ENCODE results near the gene BTBD19. TPM values are rescaled to one million over a fixed set of nuclear protein-coding genes. Genes with fewer than 3 reads are reported as not detected.

Gene BTBD19
- polyA plus RNA-seq, 1 of the 3 experiments (the other 2 are of a cell fraction), result 36.9 TPM

DNA sequence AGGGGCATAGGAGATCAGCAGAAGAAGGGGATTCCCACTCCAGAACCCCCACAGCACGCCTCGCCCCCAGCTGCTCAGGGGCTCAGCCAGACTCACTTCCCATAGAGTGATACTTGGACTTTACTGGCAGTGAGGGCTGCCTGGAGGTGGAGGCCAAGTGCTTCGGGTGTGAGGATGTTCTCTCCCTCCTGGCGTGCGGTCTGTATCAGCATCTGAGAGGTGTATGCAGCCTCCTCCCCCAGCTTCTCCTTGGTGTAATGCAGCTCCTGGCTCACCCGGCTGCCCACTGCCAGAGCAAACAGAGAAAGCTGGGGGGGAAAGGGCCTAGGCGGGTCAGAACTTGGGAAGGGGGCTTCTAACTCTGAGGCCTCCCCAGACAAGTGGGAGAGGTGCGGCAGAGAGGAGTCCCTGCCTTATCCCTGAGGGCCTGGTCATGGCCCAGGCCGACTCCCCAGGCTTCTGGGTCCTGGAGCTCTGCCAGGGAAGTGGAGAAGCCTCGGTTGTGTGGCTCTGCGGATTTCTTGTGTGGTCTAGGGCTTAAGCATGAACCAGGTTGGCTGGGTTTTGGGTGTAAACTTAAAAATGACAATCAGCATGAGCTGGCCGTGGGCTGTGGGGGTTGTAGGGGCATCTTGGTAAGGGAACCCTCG lies 23.9 kb downstream of the BTBD19 start:
- Histone ChIP-seq H4K20me1 (ENCODE audit: insufficient read depth) (no peaks in the 10 kb centered on the region), H3K4me2 (no peak overlapping the region), H3K27me3 (ENCODE audit: insufficient read depth) (no peaks in the 10 kb centered on the region), H3K27ac (ENCODE audit: low read depth in 2 of 2, low read length in 1 of 2) (no peak overlapping the region), H3K36me3 (replicated peaks in 1 of 2; ENCODE audit: control insufficient read depth in 1 of 2, insufficient read depth in 2 of 2, low read length in 1 of 2) (no peaks in the 10 kb centered on the region), H3K9me3 (no peaks in the 10 kb centered on the region), H3K4me1 (ENCODE audit: control insufficient read depth in 1 of 2, insufficient read depth in 2 of 2, low read depth in 1 of 2, low read length in 1 of 2) (peaks cover 0 to 2% of the 10 kb centered on the region in 2 experiments; a peak in 1 of 4 replicates), H3K9me2 (no peaks in the 10 kb centered on the region), H3K4me3 (ENCODE audit: low read depth in 2 of 2, low read length in 1 of 2) (no peak overlapping the region), H3K9ac (no peak overlapping the region), H2AFZ (ENCODE audit: low read depth) (no peak overlapping the region), H3F3A (replicated peaks; ENCODE audit: insufficient read depth) (no peaks in the 10 kb centered on the region), H3K79me2 (ENCODE audit: insufficient read depth) (no peaks in the 10 kb centered on the region)
- ChIA-PET POLR2A (no interaction called here), CTCF (interaction anchor here (0.9 to 1.7 kb wide), 4 partner anchors 11 to 467 kb away, joined by 4 to 7 read pairs (median 6); partner anchors contain the start of genes HECTD3 and UROD)
- TF ChIP-seq, protein P1, sequence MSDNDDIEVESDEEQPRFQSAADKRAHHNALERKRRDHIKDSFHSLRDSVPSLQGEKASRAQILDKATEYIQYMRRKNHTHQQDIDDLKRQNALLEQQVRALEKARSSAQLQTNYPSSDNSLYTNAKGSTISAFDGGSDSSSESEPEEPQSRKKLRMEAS (IDR thresholded peaks at IDR 0.05; ENCODE audit: low read depth), result no peak
- TF ChIP-seq TAF1 (IDR thresholded peaks at IDR 0.05; ENCODE audit: borderline replicate concordance, low read depth, low read length), result no peak
- no peak for TF ChIP-seq MEF2A (IDR thresholded peaks at IDR 0.05; ENCODE audit: borderline replicate concordance, low read depth)
- no peak for TF ChIP-seq MXI1 (IDR thresholded peaks at IDR 0.05; ENCODE audit: low read depth, low read length)
- no peak for TF ChIP-seq GABPA (IDR thresholded peaks at IDR 0.05; ENCODE audit: low read depth)
- TF ChIP-seq, protein P2, sequence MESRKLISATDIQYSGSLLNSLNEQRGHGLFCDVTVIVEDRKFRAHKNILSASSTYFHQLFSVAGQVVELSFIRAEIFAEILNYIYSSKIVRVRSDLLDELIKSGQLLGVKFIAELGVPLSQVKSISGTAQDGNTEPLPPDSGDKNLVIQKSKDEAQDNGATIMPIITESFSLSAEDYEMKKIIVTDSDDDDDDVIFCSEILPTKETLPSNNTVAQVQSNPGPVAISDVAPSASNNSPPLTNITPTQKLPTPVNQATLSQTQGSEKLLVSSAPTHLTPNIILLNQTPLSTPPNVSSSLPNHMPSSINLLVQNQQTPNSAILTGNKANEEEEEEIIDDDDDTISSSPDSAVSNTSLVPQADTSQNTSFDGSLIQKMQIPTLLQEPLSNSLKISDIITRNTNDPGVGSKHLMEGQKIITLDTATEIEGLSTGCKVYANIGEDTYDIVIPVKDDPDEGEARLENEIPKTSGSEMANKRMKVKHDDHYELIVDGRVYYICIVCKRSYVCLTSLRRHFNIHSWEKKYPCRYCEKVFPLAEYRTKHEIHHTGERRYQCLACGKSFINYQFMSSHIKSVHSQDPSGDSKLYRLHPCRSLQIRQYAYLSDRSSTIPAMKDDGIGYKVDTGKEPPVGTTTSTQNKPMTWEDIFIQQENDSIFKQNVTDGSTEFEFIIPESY (IDR thresholded peaks at IDR 0.05; ENCODE audit: borderline replicate concordance, low read depth), result no peak
- TF ChIP-seq JUND (IDR thresholded peaks at IDR 0.05), result no peak
- TF ChIP-seq TEAD4 (IDR thresholded peaks at IDR 0.05; ENCODE audit: borderline replicate concordance, insufficient read depth), result no peak
- TF ChIP-seq EZH2phosphoT487 (IDR thresholded peaks at IDR 0.05; ENCODE audit: borderline replicate concordance, low read depth), result no peak
- TF ChIP-seq, protein P3, sequence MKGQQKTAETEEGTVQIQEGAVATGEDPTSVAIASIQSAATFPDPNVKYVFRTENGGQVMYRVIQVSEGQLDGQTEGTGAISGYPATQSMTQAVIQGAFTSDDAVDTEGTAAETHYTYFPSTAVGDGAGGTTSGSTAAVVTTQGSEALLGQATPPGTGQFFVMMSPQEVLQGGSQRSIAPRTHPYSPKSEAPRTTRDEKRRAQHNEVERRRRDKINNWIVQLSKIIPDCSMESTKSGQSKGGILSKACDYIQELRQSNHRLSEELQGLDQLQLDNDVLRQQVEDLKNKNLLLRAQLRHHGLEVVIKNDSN (IDR thresholded peaks at IDR 0.05; ENCODE audit: borderline replicate concordance, low read depth), result no peak
- TF ChIP-seq NFIC (IDR thresholded peaks at IDR 0.05; ENCODE audit: borderline replicate concordance), result no peak
- TF ChIP-seq SIN3A (IDR thresholded peaks at IDR 0.05; ENCODE audit: borderline replicate concordance, low read depth, low read length), result no peak
- TF ChIP-seq FOXJ3 (CRISPR knock-in tag; IDR thresholded peaks at IDR 0.05), result no peak
- TF ChIP-seq ELF1 (IDR thresholded peaks at IDR 0.05), result no peak
- TF ChIP-seq SMC3 (IDR thresholded peaks at IDR 0.05; ENCODE audit: low read depth, low read length), result no peak
- TF ChIP-seq FOXM1 (IDR thresholded peaks at IDR 0.05; ENCODE audit: low read depth), result no peak
- TF ChIP-seq, protein P4, sequence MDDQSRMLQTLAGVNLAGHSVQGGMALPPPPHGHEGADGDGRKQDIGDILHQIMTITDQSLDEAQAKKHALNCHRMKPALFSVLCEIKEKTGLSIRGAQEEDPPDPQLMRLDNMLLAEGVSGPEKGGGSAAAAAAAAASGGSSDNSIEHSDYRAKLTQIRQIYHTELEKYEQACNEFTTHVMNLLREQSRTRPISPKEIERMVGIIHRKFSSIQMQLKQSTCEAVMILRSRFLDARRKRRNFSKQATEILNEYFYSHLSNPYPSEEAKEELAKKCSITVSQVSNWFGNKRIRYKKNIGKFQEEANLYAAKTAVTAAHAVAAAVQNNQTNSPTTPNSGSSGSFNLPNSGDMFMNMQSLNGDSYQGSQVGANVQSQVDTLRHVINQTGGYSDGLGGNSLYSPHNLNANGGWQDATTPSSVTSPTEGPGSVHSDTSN (IDR thresholded peaks at IDR 0.05), result no peak
- TF ChIP-seq, protein P5, sequence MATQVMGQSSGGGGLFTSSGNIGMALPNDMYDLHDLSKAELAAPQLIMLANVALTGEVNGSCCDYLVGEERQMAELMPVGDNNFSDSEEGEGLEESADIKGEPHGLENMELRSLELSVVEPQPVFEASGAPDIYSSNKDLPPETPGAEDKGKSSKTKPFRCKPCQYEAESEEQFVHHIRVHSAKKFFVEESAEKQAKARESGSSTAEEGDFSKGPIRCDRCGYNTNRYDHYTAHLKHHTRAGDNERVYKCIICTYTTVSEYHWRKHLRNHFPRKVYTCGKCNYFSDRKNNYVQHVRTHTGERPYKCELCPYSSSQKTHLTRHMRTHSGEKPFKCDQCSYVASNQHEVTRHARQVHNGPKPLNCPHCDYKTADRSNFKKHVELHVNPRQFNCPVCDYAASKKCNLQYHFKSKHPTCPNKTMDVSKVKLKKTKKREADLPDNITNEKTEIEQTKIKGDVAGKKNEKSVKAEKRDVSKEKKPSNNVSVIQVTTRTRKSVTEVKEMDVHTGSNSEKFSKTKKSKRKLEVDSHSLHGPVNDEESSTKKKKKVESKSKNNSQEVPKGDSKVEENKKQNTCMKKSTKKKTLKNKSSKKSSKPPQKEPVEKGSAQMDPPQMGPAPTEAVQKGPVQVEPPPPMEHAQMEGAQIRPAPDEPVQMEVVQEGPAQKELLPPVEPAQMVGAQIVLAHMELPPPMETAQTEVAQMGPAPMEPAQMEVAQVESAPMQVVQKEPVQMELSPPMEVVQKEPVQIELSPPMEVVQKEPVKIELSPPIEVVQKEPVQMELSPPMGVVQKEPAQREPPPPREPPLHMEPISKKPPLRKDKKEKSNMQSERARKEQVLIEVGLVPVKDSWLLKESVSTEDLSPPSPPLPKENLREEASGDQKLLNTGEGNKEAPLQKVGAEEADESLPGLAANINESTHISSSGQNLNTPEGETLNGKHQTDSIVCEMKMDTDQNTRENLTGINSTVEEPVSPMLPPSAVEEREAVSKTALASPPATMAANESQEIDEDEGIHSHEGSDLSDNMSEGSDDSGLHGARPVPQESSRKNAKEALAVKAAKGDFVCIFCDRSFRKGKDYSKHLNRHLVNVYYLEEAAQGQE (IDR thresholded peaks at IDR 0.05; ENCODE audit: low read depth, low read length), result no peak
- 86% methylated on average over 12 of the region's 13 CpGs for WGBS (ENCODE audit: low lambda C conversion rate)
- DNase-seq, result peak; percentile 24

Measured in SK-N-SH (cell line).